WERI-Rb-1 (cell line): ENCODE results near the gene LPO.
A peak's percentile ranks its signal among the peaks of the same experiment; 100 is the strongest.

ENCODE experiments used
- DNase-seq: peaks from one replicate; pipeline ENCODE4 v3.0.0-alpha.2; 2020
- H3K27ac ChIP-seq: fragments of 250-450 bp; sonication (Bioruptor Pico); 2 replicates; pipeline ENCODE4 v1.5.1; 2020; ENCODE audit warnings: mild to moderate bottlenecking, moderate library complexity
- H3K27me3 ChIP-seq: fragments of 250-450 bp; sonication (Bioruptor Pico); 2 replicates; pipeline ENCODE4 v1.5.1; 2021; ENCODE audit warnings: mild to moderate bottlenecking, low read depth, moderate library complexity; ENCODE audit not compliant: insufficient read depth, severe bottlenecking
- H3K36me3 ChIP-seq: fragments of 250-450 bp; sonication (Bioruptor Pico); 2 replicates; pipeline ENCODE4 v1.5.1; 2020; ENCODE audit warnings: mild to moderate bottlenecking, moderate library complexity
- H3K4me3 ChIP-seq: 2 replicates; pipeline ENCODE4 v1.5.1; 2011; ENCODE audit warnings: low read depth, mild to moderate bottlenecking, control low read depth, low read length
- H3K9me3 ChIP-seq: fragments of 250-450 bp; sonication (Bioruptor Pico); 2 replicates; pipeline ENCODE4 v1.5.1; 2021; ENCODE audit warnings: mild to moderate bottlenecking, moderate library complexity; ENCODE audit not compliant: severe bottlenecking
- CTCF ChIP-seq: IDR thresholded peaks from 2 replicates; pipeline ENCODE4 v1.5.1; 2011; ENCODE audit warnings: low read depth, mild to moderate bottlenecking, control low read depth, inconsistent platforms, low read length

The LPO gene

GRCh38 chr17:58279016-58279711 lies 40.8 kb downstream of the LPO start:
- H3K27ac ChIP-seq: no peak overlapping the region
- no peaks in the 10 kb centered on the region for H3K36me3 ChIP-seq
- H3K27me3 ChIP-seq: no peaks in the 10 kb centered on the region
- no peak for TF ChIP-seq CTCF
- H3K4me3 ChIP-seq: no peak overlapping the region
- peaks cover 4% of the 10 kb centered on the region for H3K9me3 ChIP-seq
- DNase-seq: no peak

- no peak overlapping the region for H3K27ac ChIP-seq
- H3K27me3 ChIP-seq: no peaks in the 10 kb centered on the region
- H3K9me3 ChIP-seq: peaks cover 4% of the 10 kb centered on the region
- DNase-seq: no peak
- no peak overlapping the region for H3K4me3 ChIP-seq
- no peak for TF ChIP-seq CTCF
- no peaks in the 10 kb centered on the region for H3K36me3 ChIP-seq
Observed at GRCh38 chr17:58279736-58280479, 41.5 kb downstream of the LPO start.

- Histone ChIP-seq H3K9me3 (peaks cover 4% of the 10 kb centered on the region), H3K27ac (peak within 1 kb of the TSS; percentile 17; the same call in 1 of the 2 replicates), H3K27me3 (no peaks in the 10 kb centered on the region), H3K4me3 (no peak within 1 kb of the TSS), H3K36me3 (no peaks in the 10 kb centered on the region)
- peak; percentile 35 for DNase-seq
- no peak for TF ChIP-seq CTCF
Observed at GRCh38 chr17:58280480-58281217, 42.3 kb downstream of the LPO start, which contains the start of gene MPO. TSS of gene MPO (minus strand) at chr17:58280935. CDS start at chr17:58280758, 177 bp downstream.

GRCh38 chr17:58281511-58282011 lies 43.2 kb downstream of the LPO start:
- no peak overlapping the region for H3K4me3 ChIP-seq
- H3K9me3 ChIP-seq: peaks cover 4% of the 10 kb centered on the region
- H3K27me3 ChIP-seq: no peaks in the 10 kb centered on the region
- no peak for TF ChIP-seq CTCF
- peak; percentile 43 for DNase-seq
- H3K27ac ChIP-seq: peak overlapping the region; percentile 17; the same call in 1 of the 2 replicates
- H3K36me3 ChIP-seq: no peaks in the 10 kb centered on the region

GRCh38 chr17:58282442-58282841 lies 44.1 kb downstream of the LPO start:
- H3K27ac ChIP-seq: no peak overlapping the region
- no peak for DNase-seq
- peaks cover 4% of the 10 kb centered on the region for H3K9me3 ChIP-seq
- H3K36me3 ChIP-seq: no peaks in the 10 kb centered on the region
- no peaks in the 10 kb centered on the region for H3K27me3 ChIP-seq
- no peak overlapping the region for H3K4me3 ChIP-seq
- no peak for TF ChIP-seq CTCF
